ENCODE data around the gene PLOD3. TPM values are rescaled to one million over a fixed set of nuclear protein-coding genes. Genes with fewer than 3 reads are reported as not detected.

PLOD3 gene
- total RNA-seq, 1 donor from 2014 or later = 40.0 TPM

DNA sequence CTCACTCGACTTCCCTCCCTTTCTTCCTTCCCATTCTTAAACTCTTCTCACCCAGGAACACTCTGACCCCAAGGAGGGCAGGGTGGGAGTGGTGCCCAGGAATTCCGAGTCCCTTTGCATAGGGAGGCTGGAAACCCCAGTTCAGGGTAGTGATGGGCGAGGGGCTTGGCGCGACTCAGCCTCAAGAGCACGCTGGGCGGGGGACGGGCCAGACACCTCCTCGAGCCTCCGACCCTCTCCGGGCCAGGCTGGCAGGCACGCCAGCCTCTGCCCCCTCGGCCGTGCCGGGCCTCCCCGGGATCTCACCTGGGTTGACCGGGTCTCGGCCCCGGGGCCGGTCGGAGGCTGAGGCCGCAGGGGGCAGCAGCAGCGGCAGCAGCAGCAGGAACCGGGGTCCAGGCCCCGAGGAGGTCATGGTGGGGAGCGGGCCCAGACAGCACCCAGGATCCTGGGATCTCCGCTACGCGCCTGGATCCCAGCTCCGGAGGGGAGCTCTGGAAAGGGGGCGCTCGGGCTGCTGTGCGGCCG is 457 bp downstream of the PLOD3 start:
- Mint-ChIP-seq H3K9me3 (no peaks in the 10 kb centered on the region), H3K27me3 (no peaks in the 10 kb centered on the region), H3K36me3 (ENCODE audit: low read depth) (peaks cover 40% of the 10 kb centered on the region), H3K27ac (peak overlapping the region; percentile 30), H3K4me3 (peak overlapping the region; percentile 94), H3K4me1 (peaks cover 30% of the 10 kb centered on the region)
- ATAC-seq (ENCODE audit: low read depth) = peak; percentile 11
- DNase-seq = no peak
- POLR2A ChIA-PET = interaction anchor here (0.6 to 3.3 kb wide), 11 partner anchors 8 to 1720 kb away, joined by 3 to 44 read pairs (median 4); partner anchors contain the start of genes CUX1, FIS1, UFSP1 and VGF
- intact Hi-C loops (cut with micrococcal nuclease) = loop anchor here (1.0 to 5.0 kb wide), 2 partner anchors 104 to 1145 kb away; partner anchors contain the start of gene IFT22
- CTCF ChIA-PET = interaction anchor here (0.7 to 1.9 kb wide), 6 partner anchors 13 to 73 kb away, joined by 3 to 29 read pairs (median 7); partner anchors contain the start of gene FIS1
- TF ChIP-seq, protein P1, sequence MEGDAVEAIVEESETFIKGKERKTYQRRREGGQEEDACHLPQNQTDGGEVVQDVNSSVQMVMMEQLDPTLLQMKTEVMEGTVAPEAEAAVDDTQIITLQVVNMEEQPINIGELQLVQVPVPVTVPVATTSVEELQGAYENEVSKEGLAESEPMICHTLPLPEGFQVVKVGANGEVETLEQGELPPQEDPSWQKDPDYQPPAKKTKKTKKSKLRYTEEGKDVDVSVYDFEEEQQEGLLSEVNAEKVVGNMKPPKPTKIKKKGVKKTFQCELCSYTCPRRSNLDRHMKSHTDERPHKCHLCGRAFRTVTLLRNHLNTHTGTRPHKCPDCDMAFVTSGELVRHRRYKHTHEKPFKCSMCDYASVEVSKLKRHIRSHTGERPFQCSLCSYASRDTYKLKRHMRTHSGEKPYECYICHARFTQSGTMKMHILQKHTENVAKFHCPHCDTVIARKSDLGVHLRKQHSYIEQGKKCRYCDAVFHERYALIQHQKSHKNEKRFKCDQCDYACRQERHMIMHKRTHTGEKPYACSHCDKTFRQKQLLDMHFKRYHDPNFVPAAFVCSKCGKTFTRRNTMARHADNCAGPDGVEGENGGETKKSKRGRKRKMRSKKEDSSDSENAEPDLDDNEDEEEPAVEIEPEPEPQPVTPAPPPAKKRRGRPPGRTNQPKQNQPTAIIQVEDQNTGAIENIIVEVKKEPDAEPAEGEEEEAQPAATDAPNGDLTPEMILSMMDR (IDR thresholded peaks at IDR 0.05) = no peak

- Mint-ChIP-seq H3K4me1 (peaks cover 30% of the 10 kb centered on the region), H3K27ac (peak overlapping the region; percentile 30), H3K9me3 (no peaks in the 10 kb centered on the region), H3K36me3 (ENCODE audit: low read depth) (peaks cover 41% of the 10 kb centered on the region), H3K4me3 (peak overlapping the region; percentile 94), H3K27me3 (no peaks in the 10 kb centered on the region)
- TF ChIP-seq, protein P1 (IDR thresholded peaks at IDR 0.05) = no peak
- intact Hi-C loops (cut with micrococcal nuclease) = loop anchor here (5.0 kb wide), 1 partner anchor 1146 kb away; no protein-coding TSS in a partner anchor
- ChIA-PET POLR2A (interaction anchor here (0.6 to 3.3 kb wide), 5 partner anchors 9 to 1719 kb away, joined by 3 to 44 read pairs (median 4); partner anchors contain the start of genes FIS1 and VGF), CTCF (interaction anchor here (1.0 to 1.9 kb wide), 3 partner anchors 14 to 28 kb away, joined by 3 to 29 read pairs (median 12); partner anchors contain the start of gene FIS1)
- DNase-seq (no peak), ATAC-seq (ENCODE audit: low read depth) (no peak)
These were observed 1.2 kb downstream of the PLOD3 start for GRCh38 chr7:101216001-101216859.

GRCh38 chr7:101212014-101212413 is 5.4 kb downstream of the PLOD3 start:
- POLR2A ChIA-PET = no interaction called here
- Mint-ChIP-seq H3K27ac (no peak overlapping the region), H3K4me3 (no peak overlapping the region), H3K27me3 (no peaks in the 10 kb centered on the region), H3K36me3 (ENCODE audit: low read depth) (peaks cover 53% of the 10 kb centered on the region), H3K9me3 (no peaks in the 10 kb centered on the region), H3K4me1 (peaks cover 9% of the 10 kb centered on the region)
- ATAC-seq (ENCODE audit: low read depth) (no peak), DNase-seq (no peak)
- intact Hi-C loops (cut with micrococcal nuclease) = no loop called here
- CTCF ChIA-PET = no interaction called here
- TF ChIP-seq, protein P1 (IDR thresholded peaks at IDR 0.05) = no peak

DNA sequence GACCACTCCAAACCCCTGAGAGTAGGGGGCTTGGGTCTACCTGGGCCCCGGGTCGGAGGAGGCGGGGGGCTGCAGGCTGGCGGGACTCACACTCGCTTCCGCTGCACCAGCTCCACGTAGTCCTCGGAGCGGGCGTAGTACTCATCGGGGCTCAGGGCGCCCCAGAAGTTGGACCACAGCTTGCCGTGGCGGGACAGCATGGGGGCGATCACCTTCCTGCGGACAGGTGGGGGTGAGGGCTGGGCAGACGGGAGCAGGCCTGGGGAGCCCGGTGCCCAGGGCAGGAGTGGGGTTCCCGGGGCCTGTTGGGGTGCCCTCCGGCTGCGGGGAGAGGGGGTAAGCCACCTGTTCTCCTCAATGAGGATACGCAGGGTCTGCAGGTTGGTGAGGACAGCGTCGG is 5.9 kb downstream of the PLOD3 start:
- CTCF ChIA-PET = no interaction called here
- POLR2A ChIA-PET = no interaction called here

More for the DNA sequence above, 5.9 kb downstream of the PLOD3 start:
- H3K27ac Mint-ChIP-seq = no peak overlapping the region
- ATAC-seq (ENCODE audit: low read depth) = no peak
- intact Hi-C loops (cut with micrococcal nuclease) = no loop called here
- no peaks in the 10 kb centered on the region for H3K9me3 Mint-ChIP-seq
- peaks cover 5% of the 10 kb centered on the region for H3K4me1 Mint-ChIP-seq
- no peak for DNase-seq
- no peaks in the 10 kb centered on the region for H3K27me3 Mint-ChIP-seq
- no peak overlapping the region for H3K4me3 Mint-ChIP-seq
- H3K36me3 Mint-ChIP-seq (ENCODE audit: low read depth) = peaks cover 51% of the 10 kb centered on the region
- TF ChIP-seq, protein P1 (IDR thresholded peaks at IDR 0.05) = no peak
